Activated CD4-positive, alpha-beta T cell treated with anti-CD3 and anti-CD28 coated beads, Interleukin-2, Interleukin-6, amounts not matched to agents 100 ng/mL and 50 ng/mL, durations not matched to agents 16 hours and 8 hours (primary cell): ENCODE data around the gene SFXN5.

Source experiments
- DNase-seq: peaks from one replicate; pipeline ENCODE4 v3.0.0-alpha.2; 2020

The SFXN5 gene

DNA sequence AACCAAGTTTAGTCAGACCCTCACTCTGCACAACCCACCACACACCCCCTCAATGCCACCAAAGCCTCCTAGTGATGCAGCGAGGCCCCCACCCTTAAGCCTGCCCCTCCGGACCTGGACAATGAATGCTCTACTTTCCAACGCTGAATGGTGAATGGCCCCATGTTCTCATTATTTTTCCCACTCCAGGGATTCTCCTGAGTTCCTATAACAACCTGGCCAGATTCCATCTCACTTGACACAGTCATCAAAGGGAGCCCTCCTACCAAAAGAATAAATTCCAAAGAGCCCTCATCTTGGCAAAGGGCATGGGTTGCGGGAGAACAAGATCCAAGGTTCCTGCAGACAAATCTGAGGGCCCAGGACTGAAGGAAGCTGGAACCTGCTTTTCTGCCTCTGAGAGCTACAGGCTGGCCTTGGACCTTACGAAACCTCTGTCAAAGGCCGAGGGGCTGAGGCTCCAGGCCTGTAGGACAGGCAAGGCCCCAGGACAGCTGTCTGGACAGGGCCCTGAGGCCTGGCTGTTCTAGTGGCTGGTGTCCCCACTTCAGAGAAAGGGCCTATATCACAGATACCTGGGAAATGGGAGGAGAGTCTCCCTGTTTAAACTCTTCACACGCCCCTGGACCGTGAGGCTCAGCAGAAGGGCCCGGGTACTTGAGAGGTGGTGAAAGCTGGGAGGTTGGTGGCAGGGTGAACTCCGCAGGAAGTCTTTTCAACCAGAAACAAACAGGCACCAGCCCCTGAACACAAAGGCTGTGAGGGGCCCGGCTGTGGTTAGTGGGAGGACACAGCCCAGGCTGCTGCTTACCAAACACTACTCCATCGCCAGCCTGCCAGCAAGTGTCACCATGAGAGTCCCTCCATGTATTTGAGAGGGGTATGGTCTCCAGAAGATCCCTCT lies 27.3 kb downstream of the SFXN5 start:
- DNase-seq: no peak

DNA sequence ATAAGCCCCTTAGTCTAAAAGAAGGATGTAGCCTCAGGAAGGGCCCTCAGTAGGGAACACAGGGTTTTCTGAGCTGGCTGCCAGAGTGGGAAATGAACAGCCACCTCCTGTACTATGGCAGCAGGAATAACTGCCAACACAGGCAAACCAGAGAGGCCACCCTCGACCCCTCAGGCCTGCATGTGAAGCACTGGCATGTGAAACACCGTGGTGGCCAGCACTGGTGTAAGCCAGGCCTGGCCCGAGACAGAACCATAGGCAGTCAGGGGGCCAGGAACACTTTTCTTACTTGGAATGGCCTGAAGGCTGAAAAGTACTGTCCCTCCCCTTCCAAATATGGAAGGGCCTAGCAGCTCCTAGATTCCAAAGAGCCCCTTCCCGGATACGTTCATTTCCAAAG lies 28.2 kb downstream of the SFXN5 start:
- DNase-seq: no peak

DNA sequence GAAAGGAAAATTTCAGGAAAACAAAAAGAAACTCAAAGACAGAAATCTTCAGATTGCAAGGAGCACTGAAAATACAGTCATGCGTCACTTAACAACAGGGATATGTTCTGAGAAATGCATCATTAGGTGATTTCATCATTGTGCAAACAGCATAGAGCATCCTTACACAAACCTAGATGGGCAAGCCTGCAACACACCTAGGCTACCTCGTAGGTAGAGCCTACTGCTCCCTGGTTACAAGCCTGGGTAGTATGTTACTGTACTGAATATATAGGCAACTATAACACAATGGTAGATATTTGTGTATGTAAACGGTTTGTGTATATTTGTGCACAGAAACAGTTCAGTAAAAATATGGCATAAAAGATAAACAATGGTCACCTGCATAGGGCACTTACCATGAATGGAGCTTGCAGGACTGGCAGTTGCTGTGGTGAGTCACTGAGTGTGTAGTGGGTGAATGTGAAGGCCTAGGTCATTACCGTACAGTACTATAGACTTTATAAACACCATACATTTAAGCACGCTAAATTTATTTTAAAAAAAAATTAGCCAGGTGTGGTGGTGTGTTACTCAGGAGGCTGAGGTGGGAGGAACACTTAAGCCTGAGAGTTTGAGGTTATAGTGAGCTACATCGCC lies 33.4 kb downstream of the SFXN5 start:
- DNase-seq: no peak

DNA sequence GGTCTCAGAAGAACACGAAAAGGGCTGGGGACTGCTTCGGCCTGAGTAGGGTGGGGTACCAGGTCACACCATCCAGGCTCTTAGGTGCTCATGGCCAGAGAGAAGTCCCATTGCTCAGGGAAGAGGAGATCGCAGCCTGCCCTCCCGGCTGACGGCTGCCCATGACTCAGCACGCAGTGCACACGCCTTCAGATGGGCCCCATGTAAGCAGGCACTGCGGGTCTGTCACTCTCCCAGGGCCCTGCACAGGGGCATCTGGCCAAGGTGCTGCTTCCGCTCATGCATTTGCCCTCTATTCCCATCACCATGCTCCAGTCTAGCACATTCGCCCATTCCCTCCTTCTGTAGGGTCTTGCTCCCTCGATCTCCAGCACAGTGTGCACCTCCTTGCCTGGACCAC lies 34.7 kb downstream of the SFXN5 start:
- DNase-seq: no peak

- no peak for DNase-seq
These were observed 35.4 kb downstream of the SFXN5 start for GRCh38 chr2:73035899-73036711.

GRCh38 chr2:73034661-73035375 lies 36.7 kb downstream of the SFXN5 start:
- DNase-seq: no peak

DNA sequence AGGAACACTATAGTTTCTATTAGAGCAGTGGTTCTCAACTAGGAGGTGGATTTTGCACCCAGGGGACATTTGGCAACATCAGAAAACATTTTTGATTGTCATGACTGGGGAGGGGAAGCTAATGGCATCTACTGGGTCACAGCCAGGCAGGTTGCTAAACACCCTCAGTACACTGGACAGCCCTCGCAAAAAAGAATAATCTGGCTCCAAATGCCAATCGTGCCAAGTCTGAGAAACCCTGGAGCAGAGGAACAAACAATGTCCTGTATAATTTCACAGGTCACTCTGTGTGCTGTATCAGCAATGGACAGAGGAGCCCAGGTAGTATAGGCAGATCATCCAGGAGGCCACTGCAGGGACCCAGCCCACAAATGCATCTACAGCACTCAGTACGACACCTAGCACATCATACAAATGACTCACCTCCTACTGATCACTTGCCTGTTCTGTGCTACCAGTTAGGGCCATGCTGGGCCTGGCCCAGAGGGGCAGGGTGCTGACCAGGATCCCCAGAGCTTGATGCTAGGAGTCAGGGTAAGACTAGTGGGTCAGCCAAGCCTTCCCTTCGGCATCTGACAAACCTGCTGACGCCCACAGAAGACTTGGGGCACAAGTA lies 37.6 kb downstream of the SFXN5 start:
- no peak for DNase-seq

DNA sequence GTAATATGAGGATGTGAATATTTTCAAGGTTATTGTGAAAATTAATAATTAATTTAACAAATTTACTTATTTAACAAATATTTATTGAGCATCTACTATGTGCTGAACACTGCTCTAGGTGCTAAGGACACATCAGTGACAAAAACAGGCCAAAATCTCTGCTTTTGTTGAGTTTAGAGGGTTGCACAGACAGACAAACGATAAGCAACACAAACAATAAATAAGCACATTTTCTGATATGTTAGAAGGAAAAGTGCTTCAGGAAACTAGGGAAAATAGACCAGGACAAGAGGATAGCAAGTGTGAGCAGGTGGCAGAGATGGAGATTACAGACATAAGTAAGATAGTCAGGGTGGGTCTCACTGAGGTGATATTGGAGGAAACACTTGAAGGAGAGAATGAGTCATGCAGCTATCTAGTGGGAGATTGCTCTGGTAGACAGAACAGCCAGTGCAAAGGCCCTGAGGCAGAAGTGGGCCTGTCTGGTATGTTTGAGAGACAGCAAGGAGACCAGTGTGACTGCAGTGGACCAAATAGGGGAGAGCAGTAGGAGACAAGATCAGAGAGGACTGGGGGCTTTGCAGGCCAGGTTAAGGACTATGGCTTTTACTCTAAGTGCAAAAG lies 38.3 kb downstream of the SFXN5 start:
- peak; percentile 17 for DNase-seq

DNA sequence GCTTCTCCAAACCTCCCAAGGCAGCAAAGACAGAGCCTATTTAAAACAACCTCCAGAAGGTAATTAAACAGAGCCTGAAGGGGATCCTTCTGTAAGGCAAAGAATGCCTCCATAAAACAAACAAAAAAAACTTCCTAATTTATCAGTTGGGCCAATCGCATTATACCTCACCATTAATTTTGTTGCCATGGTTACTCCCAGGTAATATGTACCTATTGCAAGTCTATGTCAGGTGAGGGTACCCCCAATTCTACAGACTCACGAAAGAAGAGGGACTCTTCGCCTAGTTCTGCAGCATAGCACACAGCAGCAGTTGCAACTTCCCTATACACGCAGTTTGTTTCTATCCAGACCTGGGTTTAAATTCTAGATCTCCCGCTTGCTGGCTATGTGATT lies 38.8 kb downstream of the SFXN5 start:
- DNase-seq: no peak

DNA sequence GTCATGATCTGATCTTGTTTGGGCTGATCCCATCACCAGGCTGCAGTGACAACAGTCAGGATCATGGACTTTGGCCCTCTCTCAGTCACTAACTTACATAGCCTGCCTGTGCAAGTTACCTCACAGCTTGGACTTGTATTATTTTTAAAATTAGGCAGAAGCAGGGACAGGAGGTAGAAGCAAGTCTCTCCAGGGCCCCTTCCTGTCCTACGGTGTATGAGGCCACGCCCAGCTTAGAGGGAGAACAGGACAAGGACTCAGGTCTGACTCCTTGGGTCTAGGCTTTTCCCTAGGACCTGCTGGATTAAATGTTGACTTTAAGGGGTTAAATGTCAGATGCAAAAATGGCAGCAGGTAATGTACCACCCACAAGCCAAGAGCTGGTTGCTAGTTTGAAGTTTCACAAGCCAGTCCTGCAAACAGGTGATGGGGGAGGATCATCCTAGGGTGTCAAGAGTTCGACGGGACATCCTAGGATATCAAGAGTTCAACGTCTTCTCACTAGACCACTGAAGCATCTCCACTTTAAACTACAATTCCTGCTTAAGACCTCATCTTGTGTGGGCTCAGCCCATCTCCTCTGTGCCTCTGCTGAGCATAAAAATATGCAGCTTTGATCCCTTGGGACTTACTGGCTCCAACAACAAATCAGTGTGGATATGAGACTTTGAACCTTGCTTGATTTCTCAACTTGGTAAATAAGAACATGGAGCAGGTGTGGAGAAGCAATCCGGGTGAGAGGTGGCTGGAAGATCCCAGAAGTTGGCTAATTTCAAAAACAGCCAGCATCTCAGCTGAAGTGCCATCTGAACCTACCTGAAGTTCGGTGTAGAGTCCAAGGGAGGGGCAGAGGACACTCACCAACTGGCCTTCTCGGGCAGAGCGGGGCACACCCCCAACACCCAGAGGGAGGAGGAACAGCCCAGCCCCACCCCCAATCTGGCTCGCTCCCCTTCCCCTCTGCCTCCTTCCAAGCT lies 39.5 kb downstream of the SFXN5 start:
- no peak for DNase-seq

- DNase-seq: no peak
These were observed 40.3 kb downstream of the SFXN5 start for GRCh38 chr2:73031095-73031678.

GRCh38 chr2:73028841-73029240 lies 42.7 kb downstream of the SFXN5 start:
- no peak for DNase-seq

DNA sequence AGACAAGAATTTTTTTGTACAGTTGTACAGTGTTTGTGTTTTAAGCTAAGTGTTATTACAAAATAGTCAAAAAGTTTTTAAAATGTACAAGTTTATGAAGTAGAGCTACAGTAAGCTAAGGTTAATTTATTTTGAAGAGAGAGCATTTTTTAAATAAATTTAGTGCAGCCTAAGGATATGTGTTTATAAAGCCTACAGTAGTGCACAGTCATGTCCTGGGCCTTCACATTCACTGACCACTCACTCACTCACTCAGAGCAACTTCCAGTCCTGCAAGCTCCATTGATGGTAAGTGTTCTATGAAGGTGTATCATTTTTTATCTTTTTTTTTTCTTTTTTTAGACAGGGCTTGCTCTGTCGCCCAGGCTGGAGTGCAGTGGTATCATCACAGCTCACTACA lies 44.2 kb downstream of the SFXN5 start:
- no peak for DNase-seq

DNA sequence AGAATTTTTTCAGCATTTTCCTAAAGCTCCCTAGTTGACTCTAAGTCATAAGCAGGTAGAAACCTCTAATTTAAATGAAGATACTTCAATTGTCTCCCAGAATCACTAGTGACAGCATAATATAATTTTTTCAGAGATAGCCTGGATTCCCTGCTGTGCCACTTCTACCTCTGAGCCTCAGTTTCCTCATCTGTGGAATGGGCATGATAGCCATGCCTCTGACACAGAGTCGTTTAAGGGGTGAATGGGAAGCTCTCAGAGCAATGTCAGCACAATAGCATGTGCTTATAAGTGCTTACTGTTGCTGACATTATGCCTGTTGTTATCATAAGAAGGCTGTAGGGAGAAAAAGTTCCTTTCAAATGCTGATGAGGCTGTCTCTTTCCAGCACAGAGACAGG lies 48.0 kb downstream of the SFXN5 start:
- DNase-seq: no peak

GRCh38 chr2:73022024-73022568 lies 49.4 kb downstream of the SFXN5 start:
- no peak for DNase-seq

- DNase-seq: no peak
These were observed 50.0 kb downstream of the SFXN5 start for GRCh38 chr2:73021371-73022010.

- DNase-seq: no peak
These were observed 50.7 kb downstream of the SFXN5 start for GRCh38 chr2:73020657-73021370.

DNA sequence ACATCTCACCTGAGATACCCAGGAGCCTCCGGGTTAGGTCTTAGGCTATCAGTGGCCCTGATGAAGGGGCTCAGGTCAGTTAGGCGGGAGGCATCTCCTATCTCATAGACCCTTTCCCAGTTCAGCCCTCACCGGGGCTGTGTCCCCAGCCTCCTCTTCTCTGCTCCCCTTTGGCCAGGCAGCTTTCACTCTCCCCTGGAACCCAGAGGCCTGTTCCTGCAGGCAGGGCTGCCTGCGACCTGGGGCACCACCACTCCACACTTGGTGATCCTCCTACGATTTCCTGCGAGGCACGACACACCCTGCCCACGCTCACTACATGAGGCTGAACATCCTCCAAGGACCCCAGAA lies 51.2 kb downstream of the SFXN5 start:
- no peak for DNase-seq
